Hippocampal formation (tissue), 2 donors: ENCODE data around the gene RBM42.
"Not testable (repeated sequence)": the region's sequence is repeated elsewhere in the genome, so short reads cannot be mapped to it uniquely, and the experiment has no call there.

ENCODE experiments used
- DNase-seq, 2 donors: peaks; one replicate each; lab custom pipeline; 2025; lab: John Stamatoyannopoulos, UW

Gene RBM42

GRCh38 chr19:35654828-35655227 lies 26.0 kb downstream of the RBM42 start:
- not testable (repeated sequence) for DNase-seq

- DNase-seq: no peak
These were observed 26.8 kb downstream of the RBM42 start for GRCh38 chr19:35655600-35655999.

GRCh38 chr19:35656700-35657099 lies 27.9 kb downstream of the RBM42 start:
- DNase-seq: no peak

- DNase-seq: no peak
These were observed 29.3 kb downstream of the RBM42 start for GRCh38 chr19:35657904-35658700.

- no peak for DNase-seq
These were observed 33.1 kb downstream of the RBM42 start for GRCh38 chr19:35661995-35662340.

GRCh38 chr19:35663981-35664380 lies 35.1 kb downstream of the RBM42 start:
- DNase-seq: no peak

- DNase-seq: no peak
These were observed 36.3 kb downstream of the RBM42 start for GRCh38 chr19:35665157-35665556.

- DNase-seq: no peak
These were observed 36.8 kb downstream of the RBM42 start for GRCh38 chr19:35665604-35666003.

- DNase-seq: no peak
These were observed 37.5 kb downstream of the RBM42 start, which contains the start of gene UPK1A for GRCh38 chr19:35666251-35666913. TSS of gene UPK1A (plus strand) at chr19:35666517. CDS start at chr19:35666813, 296 bp downstream.

- no peak for DNase-seq
These were observed 40.7 kb downstream of the RBM42 start for GRCh38 chr19:35669566-35669965.

- DNase-seq: no peak
These were observed 41.1 kb downstream of the RBM42 start for GRCh38 chr19:35669974-35670373.

- no peak for DNase-seq
These were observed 41.9 kb downstream of the RBM42 start for GRCh38 chr19:35670686-35671085.

- no peak for DNase-seq
These were observed 43.0 kb downstream of the RBM42 start for GRCh38 chr19:35671818-35672217.

- DNase-seq: no peak
These were observed 44.4 kb downstream of the RBM42 start for GRCh38 chr19:35673121-35673804.

GRCh38 chr19:35675589-35676140 lies 46.8 kb downstream of the RBM42 start:
- no peak for DNase-seq
